Stimulated activated effector memory CD8-positive, alpha-beta T cell treated with anti-CD3 and anti-CD28 coated beads, Interleukin-12 subunit alpha, Interleukin-12 subunit beta, amount 100 ng/mL, for 72 hours (primary cell): Measurements from ENCODE around the gene NAPB.

Experiments
- ATAC-seq: fragments of 150-1000 bp; cut with Tn5 transposase; 2 replicates; pipeline ENCODE4 v1.10.0; 2021
- DNase-seq, 2 donors: peaks; one replicate each; pipeline ENCODE4 v3.0.0; 2021 to 2022; ENCODE audit warnings: low spot score in 2 of 2
- H3K27ac Mint-ChIP-seq: one replicate; pipeline ENCODE4 v1.8.0; 2022; ENCODE audit warnings: mild to moderate bottlenecking, mixed read lengths
- H3K36me3 Mint-ChIP-seq: one replicate; pipeline ENCODE4 v1.8.0; 2022; ENCODE audit warnings: mild to moderate bottlenecking, mixed read lengths
- H3K4me1 Mint-ChIP-seq: one replicate; pipeline ENCODE4 v1.8.0; 2022; ENCODE audit warnings: mixed read lengths
- H3K4me3 Mint-ChIP-seq: one replicate; pipeline ENCODE4 v1.8.0; 2022; ENCODE audit warnings: mild to moderate bottlenecking, mixed read lengths
- H3K9me3 Mint-ChIP-seq: one replicate; pipeline ENCODE4 v1.8.0; 2022; ENCODE audit warnings: mixed read lengths

Gene NAPB

DNA sequence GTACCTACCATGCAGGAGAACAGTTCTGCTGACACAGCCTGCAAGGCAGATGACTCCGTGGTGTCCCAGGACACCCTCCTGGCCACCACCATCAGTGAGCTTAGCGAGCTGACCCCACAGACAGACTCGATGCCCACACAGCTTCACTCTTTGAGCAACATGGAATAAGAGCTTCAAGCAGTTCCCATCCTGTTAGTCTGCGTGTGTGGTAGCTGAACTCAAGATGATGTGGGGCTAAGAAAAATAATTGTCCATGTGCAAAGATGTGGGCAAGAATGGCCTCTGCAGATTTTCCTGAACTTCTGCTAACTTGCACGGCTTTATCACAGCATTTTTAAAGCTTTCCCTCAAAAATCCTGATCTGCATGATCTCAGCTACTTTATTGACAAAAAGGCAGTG is 51.0 kb downstream of the NAPB start:
- no peak overlapping the region for H3K27ac Mint-ChIP-seq
- peaks cover 96% of the 10 kb centered on the region for H3K36me3 Mint-ChIP-seq
- no peak overlapping the region for H3K4me3 Mint-ChIP-seq

DNA sequence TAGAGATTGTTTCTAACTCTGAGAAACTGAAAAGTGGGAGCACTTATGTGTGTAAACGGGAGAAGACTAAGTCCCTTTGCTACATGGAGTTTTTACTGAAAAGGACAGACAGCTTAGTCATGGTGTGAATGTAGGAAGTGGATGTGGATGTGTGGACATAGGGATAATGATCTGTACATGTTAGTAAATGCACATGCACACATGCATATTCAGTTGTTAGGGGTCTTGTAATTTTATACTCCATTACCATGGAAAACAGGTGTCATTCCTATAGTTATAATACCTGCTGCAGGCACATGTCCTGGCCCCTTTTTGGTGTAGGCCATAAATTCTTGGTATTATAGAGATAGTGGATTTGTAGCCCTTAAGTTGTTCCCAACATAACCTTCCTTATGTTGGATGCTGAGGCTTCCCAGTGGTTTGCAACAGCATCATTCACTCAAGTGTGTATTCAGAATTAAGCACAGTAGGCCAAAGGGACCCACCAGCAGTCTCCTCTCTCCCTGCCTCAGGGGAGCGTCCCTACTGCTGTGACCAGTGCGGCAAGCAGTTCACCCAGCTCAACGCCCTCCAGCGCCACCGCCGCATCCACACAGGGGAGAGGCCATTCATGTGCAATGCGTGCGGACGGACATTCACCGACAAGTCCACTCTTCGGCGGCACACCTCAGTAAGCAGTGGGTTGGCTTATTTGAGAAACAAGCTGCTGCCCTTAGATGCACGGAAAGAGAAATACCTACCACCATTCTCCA is 52.0 kb downstream of the NAPB start:
- Mint-ChIP-seq H3K27ac (no peak overlapping the region), H3K36me3 (peaks cover 96% of the 10 kb centered on the region)
- no peak for ATAC-seq

More for the DNA sequence above, 51.0 kb downstream of the NAPB start:
- no peak for DNase-seq
- peaks cover 24% of the 10 kb centered on the region for H3K4me1 Mint-ChIP-seq
- ATAC-seq = no peak
- no peaks in the 10 kb centered on the region for H3K9me3 Mint-ChIP-seq

DNA sequence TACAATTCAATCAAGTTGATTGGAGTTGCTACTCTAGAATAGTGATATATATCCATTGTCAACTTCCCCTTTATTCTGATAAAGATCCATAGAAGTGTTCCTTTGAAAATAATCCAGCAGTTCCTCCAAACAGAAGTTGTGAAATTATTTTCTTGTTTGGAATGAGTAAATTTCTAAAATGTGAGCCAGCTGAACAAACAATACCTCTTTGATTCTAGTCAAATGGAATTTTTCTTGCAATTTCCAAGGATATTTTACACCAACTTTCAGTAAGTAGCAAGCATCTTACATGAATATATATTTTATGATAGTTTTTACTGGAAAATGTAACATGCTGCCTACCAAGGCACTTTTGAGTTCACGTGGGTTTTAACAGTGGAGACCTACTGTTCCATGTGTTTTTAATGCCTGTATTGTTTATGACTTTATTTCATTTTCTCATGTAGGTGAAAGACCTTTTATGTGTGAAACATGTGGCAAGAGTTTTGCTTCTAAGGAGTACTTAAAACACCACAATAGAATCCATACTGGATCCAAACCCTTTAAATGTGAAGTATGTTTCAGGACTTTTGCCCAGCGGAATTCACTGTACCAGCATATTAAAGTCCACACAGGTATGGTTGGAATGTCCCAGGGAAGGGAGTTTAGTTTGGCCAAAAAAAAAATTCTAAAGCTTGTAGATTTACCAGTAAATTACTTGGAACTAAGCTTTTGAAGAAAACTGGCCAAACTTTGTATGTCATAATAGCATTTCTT is 52.8 kb downstream of the NAPB start:
- DNase-seq (no peak), ATAC-seq (no peak)
- Mint-ChIP-seq H3K36me3 (peaks cover 96% of the 10 kb centered on the region), H3K4me1 (peaks cover 36% of the 10 kb centered on the region), H3K4me3 (no peak overlapping the region), H3K9me3 (no peaks in the 10 kb centered on the region), H3K27ac (peak overlapping the region; percentile 50)

More for the DNA sequence above, 52.0 kb downstream of the NAPB start:
- Mint-ChIP-seq H3K4me1 (peaks cover 34% of the 10 kb centered on the region), H3K9me3 (no peaks in the 10 kb centered on the region), H3K4me3 (no peak overlapping the region)
- peak in 1 of 2 donors; percentile 43 for DNase-seq

DNA sequence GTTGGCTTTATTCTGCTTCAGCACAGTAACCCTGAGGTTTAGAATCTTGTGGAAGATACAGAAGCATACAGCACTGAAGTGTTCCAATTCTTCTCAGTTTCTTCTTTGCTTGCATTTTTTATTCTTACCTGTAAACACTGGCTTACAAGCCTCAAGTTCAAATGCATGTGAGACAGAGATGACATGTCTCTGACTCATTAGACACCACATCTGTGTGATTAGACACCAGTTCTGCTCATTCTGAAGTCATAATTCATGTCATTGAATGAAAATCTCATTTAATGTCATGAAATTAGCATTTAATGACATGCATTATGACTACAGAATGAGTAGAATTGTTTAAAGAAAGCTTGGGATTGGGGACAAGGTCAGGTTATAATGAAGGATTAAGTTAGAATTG is 53.5 kb downstream of the NAPB start:
- Mint-ChIP-seq H3K4me3 (no peak overlapping the region), H3K4me1 (peaks cover 44% of the 10 kb centered on the region), H3K27ac (peak overlapping the region; percentile 50), H3K36me3 (peaks cover 94% of the 10 kb centered on the region), H3K9me3 (no peaks in the 10 kb centered on the region)
- DNase-seq (no peak), ATAC-seq (peak; percentile 84)

DNA sequence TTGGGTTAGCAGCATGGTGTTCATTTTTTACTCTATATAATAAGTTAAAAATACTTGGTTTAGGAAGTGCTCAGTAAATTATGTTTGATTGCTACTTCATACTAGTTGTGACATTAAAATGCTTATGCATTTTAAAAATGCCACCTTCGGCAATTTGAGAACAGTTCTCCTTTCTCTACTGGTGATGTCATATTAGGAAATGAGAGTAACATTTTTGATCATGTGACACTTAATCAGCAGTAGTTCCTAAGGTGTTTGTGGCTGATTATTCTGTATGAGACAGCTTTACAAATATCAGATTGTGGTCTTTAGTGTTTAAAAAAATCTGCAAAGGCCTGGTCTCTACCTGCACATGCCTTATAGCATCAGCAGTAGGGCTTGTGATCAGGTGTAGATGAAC is 54.9 kb downstream of the NAPB start:
- peaks cover 92% of the 10 kb centered on the region for H3K36me3 Mint-ChIP-seq
- H3K4me1 Mint-ChIP-seq = peaks cover 46% of the 10 kb centered on the region
- no peaks in the 10 kb centered on the region for H3K9me3 Mint-ChIP-seq
- peak overlapping the region; percentile 89 for H3K27ac Mint-ChIP-seq
- H3K4me3 Mint-ChIP-seq = peak overlapping the region; percentile 43
- ATAC-seq (peak; percentile 35), DNase-seq (no peak)

DNA sequence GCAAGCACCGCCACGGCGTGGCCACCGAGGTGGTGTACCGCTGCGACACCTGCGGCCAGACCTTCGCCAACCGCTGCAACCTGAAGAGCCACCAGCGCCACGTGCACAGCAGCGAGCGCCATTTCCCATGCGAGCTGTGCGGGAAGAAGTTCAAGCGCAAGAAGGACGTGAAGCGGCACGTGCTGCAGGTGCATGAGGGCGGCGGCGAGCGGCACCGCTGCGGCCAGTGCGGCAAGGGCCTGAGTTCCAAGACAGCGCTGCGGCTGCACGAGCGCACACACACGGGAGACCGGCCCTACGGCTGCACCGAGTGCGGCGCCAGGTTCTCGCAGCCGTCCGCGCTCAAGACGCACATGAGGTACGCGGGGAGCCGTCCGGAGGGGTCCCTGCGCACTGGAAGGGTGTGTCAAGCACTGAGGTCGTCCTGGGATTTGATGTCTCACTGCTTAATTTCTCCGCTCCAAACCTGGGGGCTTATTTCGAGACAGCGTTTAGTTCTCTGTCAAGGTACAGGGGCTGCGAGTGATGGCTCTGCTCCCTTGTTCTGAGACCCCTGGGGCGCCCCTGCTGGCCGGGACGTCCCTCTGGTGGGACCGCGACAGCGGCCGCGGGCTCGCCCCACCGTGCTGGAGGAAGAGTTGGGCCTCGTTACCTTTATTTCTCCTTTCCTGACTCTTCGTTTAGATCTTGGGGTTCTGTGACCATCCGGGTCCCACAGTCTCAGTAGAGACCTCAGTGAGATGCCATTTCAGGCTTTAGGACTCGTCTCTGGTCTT is 55.7 kb downstream of the NAPB start:
- Mint-ChIP-seq H3K9me3 (no peaks in the 10 kb centered on the region), H3K36me3 (peaks cover 84% of the 10 kb centered on the region), H3K27ac (peak overlapping the region; percentile 89), H3K4me3 (peak overlapping the region; percentile 43), H3K4me1 (peaks cover 46% of the 10 kb centered on the region)
- no peak for ATAC-seq
- no peak for DNase-seq

DNA sequence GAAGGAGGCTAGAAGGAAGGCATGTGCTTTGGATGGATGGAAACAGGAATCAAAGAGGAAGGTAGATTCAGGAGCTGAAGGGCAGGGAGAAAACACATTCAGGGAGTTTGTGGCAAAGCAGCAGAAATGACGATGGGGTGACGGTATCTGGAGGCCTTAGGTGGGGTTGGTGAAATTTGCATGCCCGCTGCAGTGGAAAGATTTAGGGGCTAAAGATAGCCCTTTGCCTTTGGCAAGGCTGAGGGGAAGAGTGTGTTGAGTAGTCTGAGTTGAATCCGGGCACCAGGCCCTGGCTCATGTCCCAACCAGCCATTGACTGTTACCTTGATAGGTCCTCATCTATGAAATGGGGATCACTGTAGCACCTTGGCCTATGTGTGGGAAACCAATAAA is 58.0 kb downstream of the NAPB start:
- no peak for ATAC-seq
- Mint-ChIP-seq H3K36me3 (peaks cover 61% of the 10 kb centered on the region), H3K4me3 (peak overlapping the region; percentile 89), H3K9me3 (no peaks in the 10 kb centered on the region), H3K27ac (peak overlapping the region; percentile 93), H3K4me1 (peaks cover 51% of the 10 kb centered on the region)
- no peak for DNase-seq

DNA sequence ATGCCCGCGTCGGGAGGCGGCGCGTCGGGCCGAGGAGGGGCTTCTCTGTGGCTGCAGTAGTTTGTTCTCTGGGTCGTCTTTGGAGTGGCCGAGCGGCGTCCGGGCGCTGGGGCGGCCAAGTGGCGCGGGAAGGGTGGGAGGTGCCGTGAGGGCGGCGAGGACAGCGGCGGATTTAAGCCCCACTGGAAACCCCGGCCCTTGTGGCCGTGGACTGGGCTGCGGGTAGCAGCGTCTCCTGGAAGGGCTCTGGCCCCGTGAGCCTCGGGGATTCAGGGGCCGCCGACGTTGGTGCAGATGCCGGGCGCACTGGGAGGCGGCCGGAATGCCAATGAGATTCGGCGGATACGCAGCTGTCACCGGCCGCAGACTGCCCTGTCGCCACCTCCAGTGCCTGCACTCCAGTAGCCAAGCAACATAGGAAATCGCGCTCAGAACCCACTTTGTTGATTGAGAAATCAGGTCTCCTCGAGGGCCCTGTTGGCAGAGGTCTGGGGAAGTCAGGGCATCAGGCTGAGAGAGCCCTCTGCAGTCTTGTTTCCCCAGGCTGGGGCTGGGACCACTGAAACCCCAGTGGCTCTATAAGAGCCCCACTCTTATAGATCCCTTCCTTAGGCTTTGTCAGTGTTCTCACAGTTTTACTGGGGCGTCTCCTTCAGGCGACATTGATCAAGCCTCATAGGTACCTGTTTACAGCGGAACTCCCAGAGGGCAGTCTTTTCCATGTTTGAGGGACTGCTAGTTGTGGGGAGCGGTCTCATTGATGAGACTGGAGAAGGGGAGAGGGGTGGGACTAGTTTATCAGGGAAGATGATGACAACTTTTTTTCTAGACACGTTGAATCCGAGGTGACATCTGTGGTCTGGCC is 58.7 kb downstream of the NAPB start:
- peak overlapping the region; percentile 93 for H3K27ac Mint-ChIP-seq
- DNase-seq (no peak), ATAC-seq (no peak)
- H3K36me3 Mint-ChIP-seq = peaks cover 61% of the 10 kb centered on the region
- peaks cover 50% of the 10 kb centered on the region for H3K4me1 Mint-ChIP-seq
- H3K4me3 Mint-ChIP-seq = peak overlapping the region; percentile 89
- no peaks in the 10 kb centered on the region for H3K9me3 Mint-ChIP-seq

DNA sequence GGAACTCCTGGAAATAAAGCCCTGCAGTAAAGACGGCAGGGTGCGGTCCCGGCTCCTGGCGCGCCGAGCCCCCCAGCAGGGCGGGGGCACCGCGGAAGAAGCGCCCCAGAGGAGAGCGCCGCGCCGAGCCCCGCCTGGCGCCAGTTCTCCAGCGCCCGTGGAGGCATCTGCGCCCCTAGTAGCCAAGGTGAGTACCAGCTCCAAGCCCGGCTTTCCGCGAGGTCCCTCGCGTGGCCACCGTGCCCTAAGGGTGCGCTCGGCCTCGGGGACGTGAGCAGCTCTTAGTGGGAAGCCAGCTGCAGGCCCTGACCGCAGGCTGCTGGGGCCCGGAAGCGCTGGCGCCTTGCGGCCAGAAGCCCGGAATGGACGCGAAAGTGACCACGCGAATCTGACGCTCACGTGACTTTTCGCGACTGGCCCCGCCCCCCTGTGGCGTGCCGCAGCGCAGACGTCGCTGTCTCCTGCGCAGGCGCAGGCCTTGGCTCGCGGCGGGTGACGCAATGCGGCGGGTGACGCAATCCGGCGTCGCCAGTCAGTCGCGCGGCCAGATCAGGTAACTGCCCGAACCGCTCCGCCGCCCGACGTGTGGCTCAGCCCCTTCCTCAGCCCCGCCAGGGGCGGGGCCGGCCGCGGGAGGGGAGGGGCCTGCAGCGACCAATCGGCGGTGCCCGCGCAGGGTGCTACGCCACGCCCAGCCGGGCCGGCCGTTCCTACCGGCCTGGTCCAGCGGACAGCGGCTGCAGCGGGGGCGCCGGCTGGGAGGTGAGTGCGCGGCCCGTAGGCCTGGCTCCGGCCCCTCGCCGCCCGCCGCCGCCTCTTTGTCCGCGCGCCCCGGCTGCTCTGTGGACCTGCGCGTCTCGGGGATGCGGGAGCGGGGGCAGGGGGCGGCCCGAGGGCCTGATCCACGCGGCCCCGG is 59.6 kb downstream of the NAPB start, which contains the start of gene GZF1:
GZF1 (plus strand) TSS at position 707 of the 916 bp plus-strand sequence. CDS start 2,202 bp downstream, outside the sequence.
- Mint-ChIP-seq H3K27ac (peak within 1 kb of the TSS; percentile 93), H3K4me1 (peaks cover 51% of the 10 kb centered on the region), H3K36me3 (peaks cover 61% of the 10 kb centered on the region)

DNA sequence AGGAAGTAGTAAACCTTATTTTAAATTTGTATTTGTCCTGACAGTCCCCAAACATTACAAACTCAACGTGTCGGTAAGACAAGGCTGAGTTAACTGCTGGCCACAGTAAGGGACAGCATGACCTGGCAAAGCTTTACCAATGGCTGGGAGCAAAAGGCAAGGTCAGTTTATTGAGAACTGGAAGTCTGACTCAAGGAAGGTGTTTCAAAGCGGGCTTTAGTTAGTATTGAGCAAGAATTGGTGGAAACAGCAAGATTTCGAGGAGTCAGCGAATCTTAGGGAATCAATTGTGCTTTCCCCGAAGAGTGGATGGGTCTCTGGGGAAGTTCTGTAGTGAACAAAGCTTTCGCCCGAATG is 60.2 kb downstream of the NAPB start:
- Mint-ChIP-seq H3K9me3 (no peaks in the 10 kb centered on the region), H3K4me3 (peak overlapping the region; percentile 89), H3K27ac (peak overlapping the region; percentile 93), H3K36me3 (peaks cover 57% of the 10 kb centered on the region), H3K4me1 (peaks cover 45% of the 10 kb centered on the region)
- DNase-seq = no peak
- ATAC-seq = no peak

More for the DNA sequence above, 59.6 kb downstream of the NAPB start, which contains the start of gene GZF1:
- ATAC-seq = peak; percentile 85
- peak within 1 kb of the TSS; percentile 89 for H3K4me3 Mint-ChIP-seq
- peak; percentile 99 for DNase-seq
- no peaks in the 10 kb centered on the region for H3K9me3 Mint-ChIP-seq

DNA sequence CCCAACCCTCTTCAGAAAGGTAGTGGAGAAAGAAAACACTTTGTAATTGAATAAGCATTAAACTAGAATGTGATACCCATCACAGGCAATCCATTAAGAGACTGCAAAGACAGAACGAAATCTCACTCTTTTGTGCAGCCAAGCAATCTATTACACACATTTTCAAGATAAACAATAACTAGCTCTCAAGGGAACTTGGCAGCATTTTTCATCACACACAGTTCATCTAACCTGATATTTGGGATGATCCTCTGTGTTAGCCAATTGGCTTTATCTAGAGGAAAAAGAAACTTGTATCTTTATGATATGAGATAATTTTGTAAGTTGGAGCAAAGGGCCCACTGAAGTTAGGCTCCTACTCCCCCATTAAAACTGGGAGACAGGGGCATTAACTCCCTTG is 60.8 kb downstream of the NAPB start:
- Mint-ChIP-seq H3K4me3 (peak overlapping the region; percentile 89), H3K9me3 (no peaks in the 10 kb centered on the region), H3K27ac (peak overlapping the region; percentile 93), H3K36me3 (peaks cover 58% of the 10 kb centered on the region), H3K4me1 (peaks cover 40% of the 10 kb centered on the region)
- ATAC-seq = no peak
- DNase-seq = no peak

DNA sequence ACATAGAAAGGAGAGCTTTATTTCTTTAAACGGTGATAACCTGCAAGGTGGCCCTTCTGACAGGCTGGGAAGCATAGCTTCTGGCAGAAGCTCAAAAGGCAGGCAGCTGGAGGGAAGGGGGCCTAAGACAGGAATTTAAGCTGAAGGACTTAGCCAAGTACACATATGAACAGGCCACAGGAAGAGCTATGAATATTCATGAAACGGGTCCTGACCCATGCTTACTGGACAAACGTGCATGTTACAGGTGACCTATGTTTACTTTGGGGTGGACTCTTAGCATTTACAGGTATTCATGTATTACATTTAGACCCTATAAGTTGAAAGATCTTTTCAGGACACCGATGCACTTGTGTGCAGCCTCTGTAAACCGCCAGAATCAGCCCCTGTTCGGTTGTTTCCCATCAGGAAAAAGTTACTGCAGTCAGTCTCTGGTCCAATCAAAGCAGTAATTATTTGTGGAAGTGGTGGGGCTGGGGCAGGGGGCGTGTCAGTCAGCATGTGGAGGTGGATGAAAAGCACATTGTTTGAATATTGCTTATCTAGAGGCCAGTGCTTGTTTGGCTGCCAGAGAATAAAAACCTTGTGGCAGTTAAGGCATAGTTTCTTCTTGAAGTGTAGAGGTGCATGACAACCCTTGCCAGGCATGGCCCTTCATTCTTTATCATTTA is 62.2 kb downstream of the NAPB start:
- H3K4me3 Mint-ChIP-seq = peak overlapping the region; percentile 88

DNA sequence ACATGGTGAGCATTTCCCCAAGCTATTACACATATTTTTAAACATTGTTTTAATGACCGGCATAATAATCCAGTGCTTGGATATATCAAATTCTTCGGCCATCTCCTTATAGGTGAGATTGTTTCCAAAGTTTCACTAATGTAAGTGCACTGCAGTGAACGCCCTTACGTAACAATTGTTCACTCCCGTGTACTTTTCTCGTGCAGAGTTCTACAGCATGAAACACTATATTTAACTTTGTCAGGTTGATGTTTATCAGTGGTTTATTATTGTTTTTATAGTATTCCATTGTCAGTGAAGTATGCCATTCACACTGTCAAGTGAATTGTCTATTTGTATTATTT is 62.8 kb downstream of the NAPB start:
- H3K9me3 Mint-ChIP-seq = no peaks in the 10 kb centered on the region

More for the DNA sequence above, 62.2 kb downstream of the NAPB start:
- peak overlapping the region; percentile 94 for H3K27ac Mint-ChIP-seq
- ATAC-seq (no peak), DNase-seq (no peak)
- H3K36me3 Mint-ChIP-seq = peaks cover 59% of the 10 kb centered on the region
- peaks cover 28% of the 10 kb centered on the region for H3K4me1 Mint-ChIP-seq
- H3K9me3 Mint-ChIP-seq = no peaks in the 10 kb centered on the region

More for the DNA sequence above, 62.8 kb downstream of the NAPB start:
- peak overlapping the region; percentile 94 for H3K27ac Mint-ChIP-seq
- peaks cover 28% of the 10 kb centered on the region for H3K4me1 Mint-ChIP-seq
- peaks cover 59% of the 10 kb centered on the region for H3K36me3 Mint-ChIP-seq
- ATAC-seq = no peak
- H3K4me3 Mint-ChIP-seq = peak overlapping the region; percentile 88
- no peak for DNase-seq
